Measurements from ENCODE around the gene ARHGEF12. TPM values are rescaled to one million over a fixed set of nuclear protein-coding genes. Genes with fewer than 3 reads are reported as not detected.
A peak's percentile ranks its signal among the peaks of the same experiment; 100 is the strongest.

ARHGEF12 gene
- total RNA-seq, 1 donor from 2014 or later: 83.1 TPM

DNA sequence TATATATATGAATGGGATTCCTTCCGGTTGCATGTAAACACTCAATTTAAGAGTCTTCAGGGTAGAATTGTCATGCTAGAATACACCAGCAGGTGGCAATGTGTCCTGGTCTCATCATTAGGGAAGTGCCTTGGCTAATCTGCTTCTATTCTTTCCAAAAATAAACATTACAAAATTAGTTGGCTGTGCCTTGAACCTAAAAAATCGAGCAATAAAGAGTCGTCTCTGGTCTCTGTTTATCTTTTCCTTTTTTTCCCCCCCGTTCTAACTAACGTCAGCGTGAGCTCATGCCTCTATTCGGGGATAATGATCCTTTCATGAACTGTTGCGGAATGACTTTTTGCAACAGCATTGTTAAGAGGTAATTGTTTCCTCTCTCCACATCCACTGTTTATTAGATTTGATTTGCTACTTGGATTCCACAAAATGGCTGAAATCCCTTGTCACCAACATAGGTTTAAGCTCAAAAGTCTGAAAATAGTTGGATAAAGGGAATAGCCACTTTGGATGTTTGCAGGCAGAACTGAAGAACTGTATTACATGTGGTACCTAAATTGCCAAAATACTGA is 1.2 kb upstream of the ARHGEF12 start:
- Mint-ChIP-seq H3K27me3 (ENCODE audit: low read depth, unreplicated experiment) (no peaks in the 10 kb centered on the region), H3K4me3 (ENCODE audit: unreplicated experiment) (peak overlapping the region; percentile 75), H3K4me1 (ENCODE audit: low read depth, unreplicated experiment) (peaks cover 38% of the 10 kb centered on the region), H3K9me3 (ENCODE audit: unreplicated experiment) (no peaks in the 10 kb centered on the region), H3K27ac (ENCODE audit: unreplicated experiment) (no peak overlapping the region), H3K36me3 (ENCODE audit: low read depth, unreplicated experiment) (peaks cover 4% of the 10 kb centered on the region)
- Histone ChIP-seq H3K9me3 (ENCODE audit: insufficient read depth, low read depth, low read length) (no peaks in the 10 kb centered on the region), H3K9ac (ENCODE audit: low read length) (peak overlapping the region; percentile 96), H3K4me2 (ENCODE audit: low read length) (peak overlapping the region; percentile 92), H2AFZ (ENCODE audit: low read depth, low read length) (peak overlapping the region; percentile 35), H3K36me3 (ENCODE audit: insufficient read depth, low read length) (peaks cover 9% of the 10 kb centered on the region), H3K27ac (ENCODE audit: low read depth, low read length) (peak overlapping the region; percentile 82), H4K20me1 (ENCODE audit: insufficient read depth, low read length) (peaks cover 30% of the 10 kb centered on the region), H3K4me1 (ENCODE audit: insufficient read depth, low read length) (peaks cover 51% of the 10 kb centered on the region), H3K4me3 (ENCODE audit: insufficient read depth, low read depth, low read length) (peak overlapping the region; percentile 73), H3K27me3 (ENCODE audit: insufficient read depth, low read length) (no peaks in the 10 kb centered on the region), H3K79me2 (ENCODE audit: insufficient read depth, low read length) (peaks cover 35% of the 10 kb centered on the region)
- FAIRE-seq (no peak), DNase-seq (ENCODE audit: low read depth) (peak; percentile 85)
- no peak for TF ChIP-seq EZH2 (IDR thresholded peaks at IDR 0.05; ENCODE audit: insufficient read depth, low read length)
- TF ChIP-seq, protein P1, sequence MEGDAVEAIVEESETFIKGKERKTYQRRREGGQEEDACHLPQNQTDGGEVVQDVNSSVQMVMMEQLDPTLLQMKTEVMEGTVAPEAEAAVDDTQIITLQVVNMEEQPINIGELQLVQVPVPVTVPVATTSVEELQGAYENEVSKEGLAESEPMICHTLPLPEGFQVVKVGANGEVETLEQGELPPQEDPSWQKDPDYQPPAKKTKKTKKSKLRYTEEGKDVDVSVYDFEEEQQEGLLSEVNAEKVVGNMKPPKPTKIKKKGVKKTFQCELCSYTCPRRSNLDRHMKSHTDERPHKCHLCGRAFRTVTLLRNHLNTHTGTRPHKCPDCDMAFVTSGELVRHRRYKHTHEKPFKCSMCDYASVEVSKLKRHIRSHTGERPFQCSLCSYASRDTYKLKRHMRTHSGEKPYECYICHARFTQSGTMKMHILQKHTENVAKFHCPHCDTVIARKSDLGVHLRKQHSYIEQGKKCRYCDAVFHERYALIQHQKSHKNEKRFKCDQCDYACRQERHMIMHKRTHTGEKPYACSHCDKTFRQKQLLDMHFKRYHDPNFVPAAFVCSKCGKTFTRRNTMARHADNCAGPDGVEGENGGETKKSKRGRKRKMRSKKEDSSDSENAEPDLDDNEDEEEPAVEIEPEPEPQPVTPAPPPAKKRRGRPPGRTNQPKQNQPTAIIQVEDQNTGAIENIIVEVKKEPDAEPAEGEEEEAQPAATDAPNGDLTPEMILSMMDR (IDR thresholded peaks at IDR 0.05; ENCODE audit: insufficient read depth, low read depth, low read length): peak; percentile 68

DNA sequence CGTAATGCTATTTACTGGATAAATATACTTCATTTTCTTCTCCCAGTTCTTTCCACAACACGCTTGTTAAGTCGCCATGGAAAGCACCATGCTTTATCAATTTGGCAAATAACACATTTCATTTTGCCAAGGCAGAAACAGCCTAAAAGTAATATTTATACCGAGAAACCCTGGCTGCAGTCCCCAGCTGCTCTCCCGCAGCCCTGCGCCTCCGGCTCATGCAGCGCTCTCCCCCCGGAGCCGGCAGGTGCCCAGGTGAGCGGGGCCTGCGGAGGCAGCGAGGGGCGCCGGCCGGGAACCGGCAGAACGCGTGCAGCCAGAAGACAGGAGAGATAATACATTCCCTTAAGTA is 681 bp upstream of the ARHGEF12 start:
- H3K4me3 Mint-ChIP-seq (ENCODE audit: unreplicated experiment): peak overlapping the region; percentile 75
- peaks cover 4% of the 10 kb centered on the region for H3K36me3 ChIP-seq (ENCODE audit: insufficient read depth, low read length)
- peak overlapping the region; percentile 92 for H3K4me2 ChIP-seq (ENCODE audit: low read length)
- peaks cover 51% of the 10 kb centered on the region for H3K4me1 ChIP-seq (ENCODE audit: insufficient read depth, low read length)
- no peaks in the 10 kb centered on the region for H3K36me3 Mint-ChIP-seq (ENCODE audit: low read depth, unreplicated experiment)
- H3K4me1 Mint-ChIP-seq (ENCODE audit: low read depth, unreplicated experiment): peaks cover 38% of the 10 kb centered on the region
- peaks cover 40% of the 10 kb centered on the region for H3K79me2 ChIP-seq (ENCODE audit: insufficient read depth, low read length)
- no peak for FAIRE-seq
- no peak for TF ChIP-seq EZH2 (IDR thresholded peaks at IDR 0.05; ENCODE audit: insufficient read depth, low read length)
- TF ChIP-seq, protein P1 (IDR thresholded peaks at IDR 0.05; ENCODE audit: insufficient read depth, low read depth, low read length): no peak
- H2AFZ ChIP-seq (ENCODE audit: low read depth, low read length): peak overlapping the region; percentile 61
- peaks cover 35% of the 10 kb centered on the region for H4K20me1 ChIP-seq (ENCODE audit: insufficient read depth, low read length)
- no peaks in the 10 kb centered on the region for H3K27me3 ChIP-seq (ENCODE audit: insufficient read depth, low read length)
- no peak for DNase-seq (ENCODE audit: low read depth)
- H3K9me3 Mint-ChIP-seq (ENCODE audit: unreplicated experiment): no peaks in the 10 kb centered on the region
- H3K27ac ChIP-seq (ENCODE audit: low read depth, low read length): peak overlapping the region; percentile 82
- peak overlapping the region; percentile 73 for H3K4me3 ChIP-seq (ENCODE audit: insufficient read depth, low read depth, low read length)
- peak overlapping the region; percentile 96 for H3K9ac ChIP-seq (ENCODE audit: low read length)
- H3K9me3 ChIP-seq (ENCODE audit: insufficient read depth, low read depth, low read length): no peaks in the 10 kb centered on the region
- no peak overlapping the region for H3K27ac Mint-ChIP-seq (ENCODE audit: unreplicated experiment)
- H3K27me3 Mint-ChIP-seq (ENCODE audit: low read depth, unreplicated experiment): no peaks in the 10 kb centered on the region

DNA sequence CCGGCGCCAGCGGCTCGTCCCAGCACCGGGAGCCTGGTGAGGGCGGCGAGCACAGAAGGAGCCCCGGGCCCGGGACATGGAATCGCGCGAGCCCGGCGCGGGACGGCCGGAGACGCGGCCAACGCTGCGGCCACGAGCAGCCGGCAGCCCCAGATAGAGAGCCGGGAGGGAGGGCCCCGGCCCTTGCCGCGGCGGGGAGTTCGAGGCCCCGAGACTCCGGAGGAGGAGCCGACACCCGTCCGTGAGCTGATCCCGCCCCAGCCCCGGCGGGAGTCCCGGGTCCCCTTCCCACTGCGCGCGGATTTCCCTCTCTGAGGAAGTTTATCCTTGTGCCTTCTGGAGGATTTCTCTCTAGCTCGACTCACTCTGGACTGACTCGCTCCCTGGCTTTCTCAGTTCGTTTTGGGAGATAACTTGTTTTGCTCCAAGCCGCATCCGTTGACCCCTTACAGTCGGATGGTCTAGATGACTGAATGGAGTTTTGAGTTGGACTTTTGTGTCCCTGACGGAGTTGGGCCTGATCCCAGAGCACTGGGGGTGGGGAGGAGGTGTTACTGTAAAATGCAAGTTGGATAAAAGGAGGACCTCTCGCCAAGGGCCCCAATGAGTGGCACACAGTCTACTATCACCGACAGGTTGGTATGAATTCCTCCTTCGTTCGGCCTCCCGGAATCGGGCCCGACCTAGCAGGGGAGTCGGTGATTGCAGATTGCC is 585 bp downstream of the ARHGEF12 start:
- Histone ChIP-seq H3K4me2 (ENCODE audit: low read length) (peak overlapping the region; percentile 92), H4K20me1 (ENCODE audit: insufficient read depth, low read length) (peaks cover 48% of the 10 kb centered on the region), H3K27ac (ENCODE audit: low read depth, low read length) (peak overlapping the region; percentile 82), H3K9me3 (ENCODE audit: insufficient read depth, low read depth, low read length) (no peaks in the 10 kb centered on the region), H3K27me3 (ENCODE audit: insufficient read depth, low read length) (no peaks in the 10 kb centered on the region), H2AFZ (ENCODE audit: low read depth, low read length) (peak overlapping the region; percentile 29), H3K4me1 (ENCODE audit: insufficient read depth, low read length) (peaks cover 40% of the 10 kb centered on the region), H3K36me3 (ENCODE audit: insufficient read depth, low read length) (no peaks in the 10 kb centered on the region), H3K9ac (ENCODE audit: low read length) (peak overlapping the region; percentile 96), H3K4me3 (ENCODE audit: insufficient read depth, low read depth, low read length) (peak overlapping the region; percentile 92), H3K79me2 (ENCODE audit: insufficient read depth, low read length) (peaks cover 53% of the 10 kb centered on the region)
- no peaks in the 10 kb centered on the region for H3K9me3 Mint-ChIP-seq (ENCODE audit: unreplicated experiment)
- H3K36me3 Mint-ChIP-seq (ENCODE audit: low read depth, unreplicated experiment): no peaks in the 10 kb centered on the region
- FAIRE-seq: no peak
- DNase-seq (ENCODE audit: low read depth): no peak
- TF ChIP-seq, protein P1 (IDR thresholded peaks at IDR 0.05; ENCODE audit: insufficient read depth, low read depth, low read length): no peak
- TF ChIP-seq EZH2 (IDR thresholded peaks at IDR 0.05; ENCODE audit: insufficient read depth, low read length): no peak
- H3K27ac Mint-ChIP-seq (ENCODE audit: unreplicated experiment): peak overlapping the region; percentile 84
- H3K27me3 Mint-ChIP-seq (ENCODE audit: low read depth, unreplicated experiment): no peaks in the 10 kb centered on the region
- H3K4me1 Mint-ChIP-seq (ENCODE audit: low read depth, unreplicated experiment): peaks cover 33% of the 10 kb centered on the region
- H3K4me3 Mint-ChIP-seq (ENCODE audit: unreplicated experiment): peak overlapping the region; percentile 93
